ENCODE results near the gene SMIM10L2A.
"Not testable (repeated sequence)": the region's sequence is repeated elsewhere in the genome, so short reads cannot be mapped to it uniquely, and the experiment has no call there.

Gene SMIM10L2A

DNA sequence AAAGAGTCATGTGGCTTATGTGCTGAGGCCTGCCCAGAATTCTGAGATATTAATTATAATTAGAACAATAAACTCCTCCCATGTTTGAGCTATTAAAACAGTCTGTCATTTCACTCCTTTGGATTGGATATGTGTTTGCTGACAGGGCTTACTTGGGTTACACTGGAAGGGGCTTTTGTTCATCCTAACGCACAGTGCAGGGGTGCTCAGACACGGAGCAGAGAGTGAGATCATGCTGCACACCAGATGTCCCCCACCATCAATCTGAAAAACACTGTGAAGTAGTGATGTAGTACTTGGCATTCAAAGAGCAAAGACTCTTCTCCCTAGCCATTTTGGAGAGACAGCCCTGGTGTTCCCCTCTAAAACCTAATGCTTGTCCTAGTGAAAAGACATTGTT, 24.1 kb upstream of the SMIM10L2A start:
- no peak for DNase-seq (ENCODE audit: low read depth)
- in situ Hi-C loops (cut with HindIII; ENCODE audit: low sequenced_read_pairs): no loop called here
- TF ChIP-seq, protein P1, sequence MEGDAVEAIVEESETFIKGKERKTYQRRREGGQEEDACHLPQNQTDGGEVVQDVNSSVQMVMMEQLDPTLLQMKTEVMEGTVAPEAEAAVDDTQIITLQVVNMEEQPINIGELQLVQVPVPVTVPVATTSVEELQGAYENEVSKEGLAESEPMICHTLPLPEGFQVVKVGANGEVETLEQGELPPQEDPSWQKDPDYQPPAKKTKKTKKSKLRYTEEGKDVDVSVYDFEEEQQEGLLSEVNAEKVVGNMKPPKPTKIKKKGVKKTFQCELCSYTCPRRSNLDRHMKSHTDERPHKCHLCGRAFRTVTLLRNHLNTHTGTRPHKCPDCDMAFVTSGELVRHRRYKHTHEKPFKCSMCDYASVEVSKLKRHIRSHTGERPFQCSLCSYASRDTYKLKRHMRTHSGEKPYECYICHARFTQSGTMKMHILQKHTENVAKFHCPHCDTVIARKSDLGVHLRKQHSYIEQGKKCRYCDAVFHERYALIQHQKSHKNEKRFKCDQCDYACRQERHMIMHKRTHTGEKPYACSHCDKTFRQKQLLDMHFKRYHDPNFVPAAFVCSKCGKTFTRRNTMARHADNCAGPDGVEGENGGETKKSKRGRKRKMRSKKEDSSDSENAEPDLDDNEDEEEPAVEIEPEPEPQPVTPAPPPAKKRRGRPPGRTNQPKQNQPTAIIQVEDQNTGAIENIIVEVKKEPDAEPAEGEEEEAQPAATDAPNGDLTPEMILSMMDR (IDR thresholded peaks at IDR 0.05; ENCODE audit: low read depth, low read length, missing control alignments): no peak
- no peak overlapping the region for H3K4me3 ChIP-seq (ENCODE audit: low read depth, low read length)

DNA sequence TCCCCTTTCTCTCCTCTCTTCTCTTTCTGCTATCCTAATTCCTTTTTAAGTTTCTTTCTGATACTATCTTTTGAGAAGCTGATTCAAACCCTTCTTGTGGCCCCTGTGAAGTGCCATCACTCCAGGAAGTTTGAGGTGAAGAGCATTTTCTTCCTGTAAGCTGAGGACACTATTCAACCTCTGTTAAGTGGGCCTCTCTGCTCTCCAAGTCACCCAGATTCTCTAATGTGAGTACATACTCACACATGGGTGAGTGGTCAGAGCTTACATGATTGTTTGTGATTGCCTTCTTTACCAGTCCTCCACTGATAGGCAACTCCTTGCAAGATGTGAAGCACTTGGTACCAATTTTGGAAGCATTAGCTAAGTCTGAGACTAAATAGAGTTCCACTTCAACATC, 18.4 kb upstream of the SMIM10L2A start:
- DNase-seq (ENCODE audit: low read depth): no peak
- TF ChIP-seq, protein P1 (IDR thresholded peaks at IDR 0.05; ENCODE audit: low read depth, low read length, missing control alignments): no peak
- in situ Hi-C loops (cut with HindIII; ENCODE audit: low sequenced_read_pairs): no loop called here
- no peak overlapping the region for H3K4me3 ChIP-seq (ENCODE audit: low read depth, low read length)

DNA sequence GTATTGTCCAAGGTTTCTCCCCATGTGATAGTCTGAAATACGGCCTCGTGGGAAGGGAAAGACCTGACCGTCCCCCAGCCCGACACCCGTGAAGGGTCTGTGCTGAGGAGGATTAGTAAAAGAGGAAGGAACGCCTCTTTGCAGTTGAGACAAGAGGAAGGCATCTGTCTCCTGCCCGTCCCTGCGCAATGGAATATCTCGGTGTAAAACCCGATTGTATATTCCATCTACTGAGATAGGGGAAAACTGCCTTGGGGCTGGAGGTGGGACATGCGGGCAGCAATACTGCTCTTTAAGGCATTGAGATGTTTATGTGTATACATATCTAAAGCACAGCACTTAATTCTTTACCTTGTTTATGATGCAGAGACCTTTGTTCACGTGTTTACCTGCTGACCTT, 15.3 kb upstream of the SMIM10L2A start:
- DNase-seq (ENCODE audit: low read depth); H3K4me3 ChIP-seq (ENCODE audit: low read depth, low read length); in situ Hi-C loops (cut with HindIII; ENCODE audit: low sequenced_read_pairs): not testable (repeated sequence)

DNA sequence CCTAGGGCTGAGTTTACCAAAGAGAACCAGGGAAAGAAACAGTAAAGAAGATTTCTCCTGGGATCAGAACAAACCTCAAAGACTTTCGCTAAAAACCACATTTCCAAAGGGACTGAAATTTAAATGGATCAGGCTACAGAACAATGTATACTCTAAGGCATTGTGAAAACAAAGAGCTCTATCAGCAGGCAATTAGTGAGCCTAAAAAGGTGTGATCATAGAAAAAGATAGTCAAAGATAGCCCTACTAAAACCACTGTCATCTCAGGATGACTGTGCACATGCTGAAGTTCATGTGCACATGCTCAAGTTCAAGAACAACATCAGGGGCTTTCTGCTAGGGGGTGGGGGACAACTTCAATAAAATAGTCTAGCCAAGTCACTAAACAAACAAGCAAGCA, 12.9 kb upstream of the SMIM10L2A start:
- no peak overlapping the region for H3K4me3 ChIP-seq (ENCODE audit: low read depth, low read length)
- TF ChIP-seq, protein P1 (IDR thresholded peaks at IDR 0.05; ENCODE audit: low read depth, low read length, missing control alignments): no peak
- DNase-seq (ENCODE audit: low read depth): no peak
- in situ Hi-C loops (cut with HindIII; ENCODE audit: low sequenced_read_pairs): no loop called here

DNA sequence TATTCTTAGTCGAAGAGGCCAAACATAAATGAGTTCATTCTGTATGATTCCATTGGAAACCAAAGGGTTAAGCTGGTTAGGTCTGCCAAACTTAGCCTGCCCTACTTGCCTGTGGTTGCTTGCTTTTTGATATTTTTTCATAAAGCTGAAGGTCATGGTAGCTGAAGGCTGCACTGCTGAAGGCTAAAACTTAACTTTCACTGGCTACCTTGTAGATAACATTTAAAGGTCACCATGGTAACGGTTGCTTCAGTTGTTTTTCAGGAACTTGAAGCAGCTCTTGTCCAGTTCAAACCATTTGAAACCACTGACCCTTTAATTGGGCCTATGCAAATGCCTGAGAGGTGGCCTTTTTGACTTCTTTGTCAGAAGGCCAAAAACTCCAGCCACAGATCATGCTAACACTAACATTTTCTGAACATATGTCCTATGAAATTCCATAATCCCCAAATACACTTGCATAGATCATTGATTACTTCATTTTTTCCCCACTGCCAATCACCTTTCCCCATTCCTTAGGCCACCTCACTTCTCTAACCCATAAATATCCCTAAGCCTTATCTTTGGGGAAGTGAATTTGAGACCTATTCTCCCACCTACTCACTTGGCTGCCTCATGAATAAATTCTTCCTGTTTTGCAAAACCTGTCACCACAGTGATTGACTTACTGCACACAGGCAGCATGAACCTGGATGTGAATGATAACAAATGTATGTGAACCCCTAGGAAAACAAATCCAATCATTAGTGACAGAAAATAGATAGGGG, 10.7 kb upstream of the SMIM10L2A start:
- TF ChIP-seq, protein P1 (IDR thresholded peaks at IDR 0.05; ENCODE audit: low read depth, low read length, missing control alignments): no peak
- in situ Hi-C loops (cut with HindIII; ENCODE audit: low sequenced_read_pairs): no loop called here
- DNase-seq (ENCODE audit: low read depth): no peak
- H3K4me3 ChIP-seq (ENCODE audit: low read depth, low read length): no peak overlapping the region

DNA sequence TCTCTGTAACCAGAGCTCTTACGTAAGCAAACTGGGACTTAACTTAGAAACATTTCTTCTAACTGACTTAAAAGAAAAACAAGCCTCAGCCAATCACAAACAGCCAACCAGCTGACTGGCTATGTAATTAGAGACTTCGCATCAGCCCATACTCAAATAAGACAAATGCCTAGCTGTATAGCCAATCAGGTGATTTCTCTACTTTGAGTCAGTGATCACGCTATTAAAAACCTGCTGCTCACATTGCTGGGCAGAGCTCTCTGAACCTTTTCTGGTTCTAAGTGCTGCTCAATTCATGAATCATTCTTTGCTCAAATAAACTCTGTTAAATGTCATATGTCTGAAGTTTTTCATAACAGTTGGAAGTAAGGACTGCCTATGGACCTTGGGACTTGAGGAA, 9.9 kb upstream of the SMIM10L2A start:
- DNase-seq (ENCODE audit: low read depth): no peak
- in situ Hi-C loops (cut with HindIII; ENCODE audit: low sequenced_read_pairs): no loop called here
- no peak overlapping the region for H3K4me3 ChIP-seq (ENCODE audit: low read depth, low read length)
- TF ChIP-seq, protein P1 (IDR thresholded peaks at IDR 0.05; ENCODE audit: low read depth, low read length, missing control alignments): no peak

DNA sequence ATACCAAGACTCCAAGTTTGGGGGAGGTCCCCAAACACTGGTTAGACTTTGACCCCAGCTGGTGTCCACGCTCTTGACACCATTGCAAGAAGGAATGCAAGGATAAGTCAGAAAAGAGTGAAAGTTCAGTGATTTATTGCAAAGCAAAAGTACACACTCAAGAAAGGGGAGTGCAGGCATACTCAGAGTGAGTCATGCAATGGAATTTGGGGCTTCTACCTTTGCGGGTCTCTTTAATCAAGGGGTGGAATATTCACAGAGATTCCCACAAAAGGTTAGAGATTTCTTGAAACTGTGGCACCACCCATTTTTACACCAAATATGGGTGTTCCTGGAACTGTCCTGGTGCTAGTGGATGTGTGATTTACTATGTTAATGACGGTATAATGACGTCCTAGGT, 5.2 kb upstream of the SMIM10L2A start:
- in situ Hi-C loops (cut with HindIII; ENCODE audit: low sequenced_read_pairs): no loop called here
- DNase-seq (ENCODE audit: low read depth): no peak
- TF ChIP-seq, protein P1 (IDR thresholded peaks at IDR 0.05; ENCODE audit: low read depth, low read length, missing control alignments): no peak
- H3K4me3 ChIP-seq (ENCODE audit: low read depth, low read length): no peak overlapping the region

Data from astrocyte of the cerebellum (primary cell).